ENCODE results near the gene ASTN2.

ASTN2 gene

GRCh38 chr9:116572095-116572748, 842.6 kb downstream of the ASTN2 start:
- no peak overlapping the region for H3K27ac ChIP-seq
- TF ChIP-seq ZFX (IDR thresholded peaks at IDR 0.05) (no peak), CTCF (conservative IDR thresholded peaks at IDR 0.05) (peak; percentile 92)

GRCh38 chr9:116569111-116569510, 845.7 kb downstream of the ASTN2 start:
- TF ChIP-seq ZFX (IDR thresholded peaks at IDR 0.05) (no peak), CTCF (conservative IDR thresholded peaks at IDR 0.05) (no peak)

GRCh38 chr9:116566677-116567488, 848.0 kb downstream of the ASTN2 start:
- peak overlapping the region; percentile 45 for H3K27ac ChIP-seq
- no peak for TF ChIP-seq ZFX (IDR thresholded peaks at IDR 0.05)
- TF ChIP-seq CTCF (conservative IDR thresholded peaks at IDR 0.05) = no peak

More at GRCh38 chr9:116569111-116569510, 845.7 kb downstream of the ASTN2 start:
- H3K27ac ChIP-seq = no peak overlapping the region

- H3K27ac ChIP-seq = no peak overlapping the region
- TF ChIP-seq CTCF (conservative IDR thresholded peaks at IDR 0.05) (no peak), ZFX (IDR thresholded peaks at IDR 0.05) (no peak)
Observed at GRCh38 chr9:116565986-116566385, 848.9 kb downstream of the ASTN2 start.

GRCh38 chr9:116564266-116564793, 850.5 kb downstream of the ASTN2 start:
- H3K27ac ChIP-seq = no peak overlapping the region
- no peak for TF ChIP-seq ZFX (IDR thresholded peaks at IDR 0.05)
- TF ChIP-seq CTCF (conservative IDR thresholded peaks at IDR 0.05) = no peak

GRCh38 chr9:116558818-116559540, 855.9 kb downstream of the ASTN2 start:
- TF ChIP-seq ZFX (IDR thresholded peaks at IDR 0.05) (no peak), CTCF (conservative IDR thresholded peaks at IDR 0.05) (no peak)
- H3K27ac ChIP-seq = no peak overlapping the region
